AG04450 (cell line): ENCODE results near the gene ZNF20. TPM values are rescaled to one million over a fixed set of nuclear protein-coding genes. Genes with fewer than 3 reads are reported as not detected.

Experiments used
- CTCF ChIA-PET: fragments of 300-600, 350-600 bp; formaldehyde crosslinking; extraction: SDS; loops from one replicate; lab custom pipeline; 2022; ENCODE audit warnings: antibody characterized with exemption, inconsistent platforms; lab: Charles Lee
- POLR2A ChIA-PET: fragments of 350-600 bp; formaldehyde crosslinking; extraction: SDS; loops from one replicate; lab custom pipeline; 2021; ENCODE audit warnings: antibody characterized with exemption, inconsistent platforms; lab: Yijun Ruan, JAX
- DNase-seq: peaks from one replicate; pipeline ENCODE4 v3.0.0-alpha.2; 2011; ENCODE audit warnings: low read depth, low spot score
- H3K27ac ChIP-seq: one replicate; pipeline ENCODE4 v1.5.1; 2012; ENCODE audit warnings: low read depth, low read length, control low read depth
- H3K27me3 ChIP-seq: one replicate; pipeline ENCODE4 v1.6.0; 2012; ENCODE audit warnings: low read length; ENCODE audit not compliant: control insufficient read depth, insufficient read depth
- H3K4me3 ChIP-seq: 2 replicates; pipeline ENCODE4 v1.5.1; 2011; ENCODE audit warnings: mild to moderate bottlenecking, low read depth, low read length, control low read depth
- H3K9me3 ChIP-seq: 2 replicates; pipeline ENCODE4 v1.5.1; 2012; ENCODE audit warnings: low read length; ENCODE audit not compliant: control insufficient read depth, insufficient read depth
- polyA plus RNA-seq: library from polyadenylated mRNA; depleted of rRNA; stranded (reverse); fragments of >200 nt; gene quantifications from 2 replicates; pipeline ENCODE4 v1.2.3, GENCODE V29; 2011
- TF ChIP-seq, protein P1 (sequence below): IDR thresholded peaks from 2 replicates; pipeline ENCODE4 v1.5.1; 2011; ENCODE audit warnings: low read depth, low read length, control low read depth, inconsistent platforms

Gene ZNF20
- polyA plus RNA-seq, 1 experiment = 2.7 TPM

DNA sequence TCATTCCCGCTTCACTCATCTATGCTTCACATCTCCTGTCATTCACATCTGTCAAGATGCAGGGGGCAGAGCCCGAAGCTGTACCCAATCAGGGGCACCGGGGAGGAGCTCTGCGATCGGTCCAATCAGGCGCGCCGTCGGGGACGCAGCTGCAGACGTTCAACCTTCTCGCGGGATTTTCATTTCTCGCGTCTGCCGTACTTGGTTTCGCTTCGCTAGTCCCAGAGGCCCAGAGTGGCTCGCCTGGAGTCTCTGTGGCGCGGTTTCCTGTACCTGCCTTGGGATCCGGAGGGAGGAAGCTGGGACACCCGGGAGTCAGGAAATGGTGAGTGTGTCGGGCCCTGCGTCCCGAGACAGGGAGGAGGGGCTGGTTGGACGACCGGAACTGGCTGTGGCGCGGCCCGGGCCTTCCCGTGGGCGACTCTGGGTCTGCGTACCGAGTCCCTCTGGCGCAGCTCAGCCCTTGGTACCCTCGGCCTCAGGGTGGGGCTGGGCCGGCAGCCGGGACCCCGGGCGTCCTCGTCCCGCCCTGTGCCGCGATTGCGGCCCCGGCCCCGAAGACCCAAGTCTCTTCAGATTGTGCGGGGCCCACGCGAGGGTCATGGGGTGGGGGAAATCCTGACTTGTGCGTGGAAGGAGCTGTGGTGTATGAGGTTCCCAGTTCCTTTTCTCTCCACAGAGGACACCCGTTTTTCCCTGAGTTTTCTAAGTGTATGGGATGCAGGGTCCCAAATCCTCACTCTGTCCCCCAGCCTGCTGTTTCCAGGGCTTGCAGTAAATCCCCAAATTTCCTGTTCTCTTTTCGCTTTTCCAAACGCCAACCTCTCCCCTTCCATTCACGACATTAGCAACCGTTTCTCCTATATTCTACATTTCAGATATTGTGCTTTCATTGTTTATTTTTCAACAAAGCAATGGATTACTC lies 23.0 kb upstream of the ZNF20 start, which contains the start of gene ZNF136:
Gene ZNF136 (plus strand): TSS at position 215 of the 925 bp plus-strand sequence. CDS start 108 bp downstream, at position 323.
- H3K27me3 ChIP-seq = no peaks in the 10 kb centered on the region
- peaks cover 13% of the 10 kb centered on the region; the same call in 1 of the 2 replicates for H3K9me3 ChIP-seq
- ChIA-PET CTCF (interaction anchor here (2.0 kb wide), 2 partner anchors 22 to 103 kb away, joined by 5 to 8 read pairs; no protein-coding TSS in a partner anchor), POLR2A (interaction anchor here (0.5 to 1.5 kb wide), 6 partner anchors 47 to 710 kb away, joined by 3 to 10 read pairs (median 3); partner anchors contain the start of genes ZNF44, ZNF443 and ZNF799)
- peak; percentile 80 for DNase-seq
- TF ChIP-seq, protein P1, sequence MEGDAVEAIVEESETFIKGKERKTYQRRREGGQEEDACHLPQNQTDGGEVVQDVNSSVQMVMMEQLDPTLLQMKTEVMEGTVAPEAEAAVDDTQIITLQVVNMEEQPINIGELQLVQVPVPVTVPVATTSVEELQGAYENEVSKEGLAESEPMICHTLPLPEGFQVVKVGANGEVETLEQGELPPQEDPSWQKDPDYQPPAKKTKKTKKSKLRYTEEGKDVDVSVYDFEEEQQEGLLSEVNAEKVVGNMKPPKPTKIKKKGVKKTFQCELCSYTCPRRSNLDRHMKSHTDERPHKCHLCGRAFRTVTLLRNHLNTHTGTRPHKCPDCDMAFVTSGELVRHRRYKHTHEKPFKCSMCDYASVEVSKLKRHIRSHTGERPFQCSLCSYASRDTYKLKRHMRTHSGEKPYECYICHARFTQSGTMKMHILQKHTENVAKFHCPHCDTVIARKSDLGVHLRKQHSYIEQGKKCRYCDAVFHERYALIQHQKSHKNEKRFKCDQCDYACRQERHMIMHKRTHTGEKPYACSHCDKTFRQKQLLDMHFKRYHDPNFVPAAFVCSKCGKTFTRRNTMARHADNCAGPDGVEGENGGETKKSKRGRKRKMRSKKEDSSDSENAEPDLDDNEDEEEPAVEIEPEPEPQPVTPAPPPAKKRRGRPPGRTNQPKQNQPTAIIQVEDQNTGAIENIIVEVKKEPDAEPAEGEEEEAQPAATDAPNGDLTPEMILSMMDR = no peak
- H3K4me3 ChIP-seq = peak within 1 kb of the TSS; percentile 92
- peak within 1 kb of the TSS; percentile 99 for H3K27ac ChIP-seq

DNA sequence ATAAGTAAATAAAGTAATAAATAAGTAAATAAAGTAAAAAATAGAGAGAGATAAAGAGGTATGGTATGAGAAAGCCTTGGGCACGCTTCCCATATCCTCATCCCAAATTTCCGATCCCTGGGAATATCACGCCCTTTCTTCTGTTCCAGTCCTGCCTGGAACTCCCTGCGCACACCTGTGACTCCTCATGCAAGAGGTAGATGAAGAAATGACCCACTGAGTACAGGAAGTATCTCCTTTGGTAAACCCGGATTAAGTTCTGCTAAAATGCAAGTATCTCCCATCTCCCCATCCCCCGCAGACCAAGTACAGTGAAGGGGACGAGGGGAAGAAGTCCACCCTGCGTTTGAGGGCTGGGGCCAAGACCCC lies 22.3 kb upstream of the ZNF20 start:
- Histone ChIP-seq H3K4me3 (peak overlapping the region; percentile 92), H3K27ac (peak overlapping the region; percentile 21), H3K27me3 (no peaks in the 10 kb centered on the region), H3K9me3 (peaks cover 17% of the 10 kb centered on the region; the same call in 1 of the 2 replicates)
- DNase-seq = no peak
- ChIA-PET POLR2A (interaction anchor here (0.5 to 1.5 kb wide), 2 partner anchors 167 to 278 kb away, joined by 3 read pairs; partner anchors contain the start of gene ZNF443), CTCF (interaction anchor here (2.0 kb wide), 2 partner anchors 21 to 103 kb away, joined by 5 to 8 read pairs; no protein-coding TSS in a partner anchor)
- TF ChIP-seq, protein P1 = no peak

DNA sequence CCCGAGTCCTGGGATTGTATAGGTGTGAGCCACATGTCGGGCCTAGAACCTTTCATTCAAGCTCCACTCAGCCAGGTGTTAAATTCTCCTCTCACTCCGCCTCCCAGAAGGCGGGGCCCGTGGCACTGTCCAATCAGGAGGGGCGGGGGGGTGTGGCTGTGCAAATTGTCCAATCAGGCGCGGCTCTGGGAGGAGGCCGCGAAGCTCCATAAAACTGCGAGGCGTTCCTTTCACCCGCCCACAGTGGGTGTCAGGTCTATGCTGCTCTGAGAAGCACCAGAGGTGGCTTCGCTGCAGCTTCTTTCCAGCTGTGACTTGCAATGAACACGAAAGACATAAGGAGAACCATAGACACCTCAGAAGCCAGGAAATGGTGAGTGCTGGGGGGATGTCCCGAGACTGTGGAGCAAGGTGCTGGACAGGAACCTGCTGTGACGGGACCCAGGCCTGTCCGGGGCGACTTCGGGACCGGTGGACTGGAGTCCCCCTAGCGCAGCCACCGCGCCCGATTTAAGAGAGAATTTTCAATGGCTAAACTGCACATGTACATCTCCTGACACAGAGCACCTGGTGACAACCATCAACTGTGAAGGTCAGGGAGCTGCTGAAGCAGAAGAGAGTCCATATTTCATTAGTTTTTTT lies 19.7 kb upstream of the ZNF20 start:
- CTCF ChIA-PET = interaction anchor here (0.7 kb wide), 1 partner anchor 14 kb away, joined by 5 read pairs; no protein-coding TSS in a partner anchor
- Histone ChIP-seq H3K9me3 (peaks cover 17% of the 10 kb centered on the region; the same call in 1 of the 2 replicates), H3K27me3 (no peaks in the 10 kb centered on the region), H3K27ac (no peak overlapping the region), H3K4me3 (no peak overlapping the region)
- POLR2A ChIA-PET = interaction anchor here (0.6 kb wide), 1 partner anchor 16 kb away, joined by 4 read pairs; no protein-coding TSS in a partner anchor
- TF ChIP-seq, protein P1 = no peak
- DNase-seq = no peak

DNA sequence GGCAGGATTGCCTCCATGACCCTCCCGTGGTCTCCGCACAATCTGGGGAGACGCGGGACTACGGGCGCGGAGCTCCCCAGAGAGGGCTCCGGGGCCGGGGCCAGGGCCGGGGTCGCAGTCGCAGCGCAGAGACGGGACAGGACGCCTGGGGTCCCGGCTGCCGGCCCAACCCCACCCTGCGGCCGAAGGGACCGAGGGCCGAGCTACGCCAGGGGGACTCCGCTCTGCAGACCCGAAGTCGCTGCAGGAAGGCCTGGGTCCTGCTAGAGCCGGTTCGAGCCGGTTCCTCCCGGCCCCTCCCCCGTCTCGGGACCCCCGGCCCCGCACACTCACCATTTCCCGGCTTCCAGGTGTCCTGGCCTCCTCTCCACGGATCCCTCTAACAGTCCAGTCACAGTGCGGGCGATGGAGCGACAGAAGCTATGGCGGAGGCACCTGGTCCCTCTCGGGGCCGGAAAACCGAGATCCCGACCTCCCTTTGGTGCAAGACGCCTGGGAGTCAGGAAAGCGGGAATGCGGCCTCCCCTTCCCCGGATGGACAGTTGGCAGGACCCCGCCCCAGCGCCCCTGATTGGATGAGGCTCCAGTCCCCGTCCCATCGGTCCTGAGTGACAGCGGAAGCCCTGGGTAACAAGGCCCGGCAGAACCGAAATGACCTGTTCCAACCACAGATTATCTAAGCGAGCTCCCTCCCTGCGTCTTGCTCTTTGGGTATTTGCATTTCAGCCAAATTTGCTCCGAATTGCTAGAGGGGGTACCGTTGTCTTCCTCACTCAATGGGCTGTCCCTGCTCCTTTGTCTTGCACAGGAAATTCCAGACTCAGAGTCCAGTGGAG lies 16.3 kb upstream of the ZNF20 start, which contains the start of gene ZNF625:
Gene ZNF625 (minus strand): TSS at position 512 of the 836 bp plus-strand sequence. CDS start 176 bp downstream, at position 336.
- POLR2A ChIA-PET = interaction anchor here (0.6 to 0.8 kb wide), 5 partner anchors 17 to 285 kb away, joined by 3 to 8 read pairs (median 4); partner anchors contain the start of genes ZNF20 and ZNF443

More for the DNA sequence above, 16.3 kb upstream of the ZNF20 start, which contains the start of gene ZNF625:
- peak within 1 kb of the TSS; percentile 84 for H3K4me3 ChIP-seq
- H3K9me3 ChIP-seq = peaks cover 22% of the 10 kb centered on the region; the same call in 1 of the 2 replicates
- DNase-seq = peak; percentile 43
- TF ChIP-seq, protein P1 = no peak
- H3K27ac ChIP-seq = no peak within 1 kb of the TSS
- CTCF ChIA-PET = interaction anchor here (1.5 kb wide), 1 partner anchor 97 kb away, joined by 6 read pairs; no protein-coding TSS in a partner anchor
- H3K27me3 ChIP-seq = no peaks in the 10 kb centered on the region
